ENCODE data around the gene UIMC1.

GRCh38 chr5:176918613-176919012 is 88.0 kb downstream of the UIMC1 start:
- no peak for TF ChIP-seq CTCF (IDR thresholded peaks at IDR 0.05)
- TF ChIP-seq POLR2A (IDR thresholded peaks at IDR 0.05): no peak
